BJ (cell line): ENCODE data around the gene CD300LG. TPM values are rescaled to one million over a fixed set of nuclear protein-coding genes. Genes with fewer than 3 reads are reported as not detected.

Experiments
- CTCF ChIA-PET: fragments of 350-600 bp; formaldehyde crosslinking; extraction: SDS; loops from one replicate; lab custom pipeline; 2021; ENCODE audit warnings: antibody characterized with exemption, inconsistent platforms; lab: Yijun Ruan, JAX
- POLR2A ChIA-PET: fragments of 300-600 bp; sonication (Branson Sonifier 250); formaldehyde crosslinking; extraction: SDS; loops from one replicate; lab custom pipeline; 2021; ENCODE audit warnings: antibody characterized with exemption; lab: Charles Lee
- DNase-seq: peaks from one replicate; pipeline ENCODE4 v3.0.0-alpha.2; 2011; ENCODE audit warnings: low read depth
- H3K27me3 ChIP-seq: 2 replicates; pipeline ENCODE4 v1.6.0; 2011; ENCODE audit warnings: low read length; ENCODE audit not compliant: control insufficient read depth, insufficient read depth
- H3K36me3 ChIP-seq: 2 replicates; pipeline ENCODE4 v1.5.1; 2011; ENCODE audit warnings: low read length; ENCODE audit not compliant: control insufficient read depth, insufficient read depth
- H3K4me3 ChIP-seq: 2 replicates; pipeline ENCODE4 v1.5.1; 2011; ENCODE audit warnings: low read depth, mild to moderate bottlenecking, control low read depth, low read length
- polyA plus RNA-seq: library from polyadenylated mRNA; depleted of rRNA; stranded (reverse); fragments of >200 nt; gene quantifications from 2 replicates; pipeline ENCODE4 v1.2.3, GENCODE V29; 2011
- TF ChIP-seq, protein P1 (sequence below): IDR thresholded peaks from 2 replicates; pipeline ENCODE4 v1.5.1; 2011; ENCODE audit warnings: low read depth, mild to moderate bottlenecking, control low read depth, inconsistent platforms, low read length, moderate library complexity; ENCODE audit not compliant: insufficient read depth

CD300LG gene
- polyA plus RNA-seq, 1 experiment: not detected

DNA sequence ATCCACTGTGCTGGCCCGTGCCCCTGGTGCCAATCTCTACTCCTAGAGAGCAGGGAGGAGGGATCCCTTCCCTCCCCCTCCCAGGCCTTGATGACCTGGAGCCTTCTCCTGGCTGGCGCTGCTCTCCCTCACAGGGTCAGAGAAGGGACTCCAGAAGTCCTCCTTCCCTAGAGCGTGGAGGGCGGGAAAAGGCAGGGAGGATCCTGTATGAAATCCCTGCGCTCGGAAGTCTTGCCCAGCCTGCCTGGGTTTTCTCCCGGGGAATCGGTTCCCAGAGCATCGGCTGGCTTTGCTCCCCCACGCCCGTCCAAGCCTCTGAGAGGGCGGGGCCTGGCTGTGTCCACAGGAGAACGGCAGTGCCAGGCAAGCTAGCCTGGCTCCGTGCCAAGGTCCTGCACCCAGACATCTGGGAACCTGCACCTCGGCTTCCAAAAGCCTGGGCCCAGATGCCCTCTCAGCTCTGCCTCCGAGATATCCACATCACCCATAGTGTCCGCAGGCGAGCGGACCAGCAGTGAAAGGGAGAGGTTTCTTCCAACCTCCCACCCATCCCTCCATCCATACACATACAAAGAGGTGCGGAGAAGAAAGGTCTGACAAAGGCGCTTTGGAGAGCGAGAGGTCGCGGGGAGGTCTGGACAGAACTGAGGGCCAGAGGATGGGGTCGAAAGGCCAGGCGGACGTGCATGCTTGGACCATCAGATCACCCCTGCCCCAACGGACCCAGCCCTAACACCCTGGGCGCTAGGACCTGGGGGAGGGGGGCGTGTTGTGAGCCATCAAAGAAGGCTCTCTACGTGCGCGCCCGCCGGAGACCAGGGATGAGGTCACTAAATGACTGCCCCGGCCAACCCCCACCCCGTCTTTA, 59.2 kb downstream of the CD300LG start:
- TF ChIP-seq, protein P1, sequence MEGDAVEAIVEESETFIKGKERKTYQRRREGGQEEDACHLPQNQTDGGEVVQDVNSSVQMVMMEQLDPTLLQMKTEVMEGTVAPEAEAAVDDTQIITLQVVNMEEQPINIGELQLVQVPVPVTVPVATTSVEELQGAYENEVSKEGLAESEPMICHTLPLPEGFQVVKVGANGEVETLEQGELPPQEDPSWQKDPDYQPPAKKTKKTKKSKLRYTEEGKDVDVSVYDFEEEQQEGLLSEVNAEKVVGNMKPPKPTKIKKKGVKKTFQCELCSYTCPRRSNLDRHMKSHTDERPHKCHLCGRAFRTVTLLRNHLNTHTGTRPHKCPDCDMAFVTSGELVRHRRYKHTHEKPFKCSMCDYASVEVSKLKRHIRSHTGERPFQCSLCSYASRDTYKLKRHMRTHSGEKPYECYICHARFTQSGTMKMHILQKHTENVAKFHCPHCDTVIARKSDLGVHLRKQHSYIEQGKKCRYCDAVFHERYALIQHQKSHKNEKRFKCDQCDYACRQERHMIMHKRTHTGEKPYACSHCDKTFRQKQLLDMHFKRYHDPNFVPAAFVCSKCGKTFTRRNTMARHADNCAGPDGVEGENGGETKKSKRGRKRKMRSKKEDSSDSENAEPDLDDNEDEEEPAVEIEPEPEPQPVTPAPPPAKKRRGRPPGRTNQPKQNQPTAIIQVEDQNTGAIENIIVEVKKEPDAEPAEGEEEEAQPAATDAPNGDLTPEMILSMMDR: no peak
- Histone ChIP-seq H3K4me3 (peak overlapping the region; percentile 51), H3K27me3 (peaks cover 4% of the 10 kb centered on the region), H3K36me3 (no peaks in the 10 kb centered on the region)
- ChIA-PET POLR2A (no interaction called here), CTCF (interaction anchor here (0.7 to 5.8 kb wide), 7 partner anchors 11 to 38 kb away, joined by 3 to 40 read pairs (median 3); no protein-coding TSS in a partner anchor)
- no peak for DNase-seq

DNA sequence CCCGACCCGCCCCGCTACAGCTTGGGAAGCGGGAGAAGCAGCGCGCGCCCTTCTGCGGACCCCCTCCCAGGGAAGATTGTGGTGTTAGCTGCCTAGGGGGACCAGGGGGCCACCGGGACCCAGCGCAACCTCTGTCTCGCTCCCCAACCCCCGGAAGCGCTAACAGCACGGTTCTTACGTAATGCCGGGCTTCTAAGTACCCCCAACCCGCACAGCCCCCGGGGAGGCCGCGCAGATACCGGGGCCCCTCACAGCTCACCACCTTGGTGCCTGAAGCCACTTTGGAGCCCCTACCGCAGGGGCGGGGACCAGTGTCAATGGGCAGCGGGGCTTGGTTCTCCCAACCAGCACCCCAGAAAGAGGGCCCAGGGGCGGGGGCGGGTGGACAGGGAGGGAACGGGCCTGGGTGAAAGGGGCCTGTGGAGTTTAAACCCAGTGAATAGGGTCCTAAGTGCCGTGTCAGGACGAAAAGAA, 60.0 kb downstream of the CD300LG start:
- H3K4me3 ChIP-seq: peak overlapping the region; percentile 51
- peaks cover 4% of the 10 kb centered on the region for H3K27me3 ChIP-seq
- TF ChIP-seq, protein P1: no peak
- no peaks in the 10 kb centered on the region for H3K36me3 ChIP-seq
- ChIA-PET CTCF (interaction anchor here (0.8 to 5.8 kb wide), 8 partner anchors 11 to 132 kb away, joined by 3 to 40 read pairs (median 4); no protein-coding TSS in a partner anchor), POLR2A (no interaction called here)
- DNase-seq: no peak

DNA sequence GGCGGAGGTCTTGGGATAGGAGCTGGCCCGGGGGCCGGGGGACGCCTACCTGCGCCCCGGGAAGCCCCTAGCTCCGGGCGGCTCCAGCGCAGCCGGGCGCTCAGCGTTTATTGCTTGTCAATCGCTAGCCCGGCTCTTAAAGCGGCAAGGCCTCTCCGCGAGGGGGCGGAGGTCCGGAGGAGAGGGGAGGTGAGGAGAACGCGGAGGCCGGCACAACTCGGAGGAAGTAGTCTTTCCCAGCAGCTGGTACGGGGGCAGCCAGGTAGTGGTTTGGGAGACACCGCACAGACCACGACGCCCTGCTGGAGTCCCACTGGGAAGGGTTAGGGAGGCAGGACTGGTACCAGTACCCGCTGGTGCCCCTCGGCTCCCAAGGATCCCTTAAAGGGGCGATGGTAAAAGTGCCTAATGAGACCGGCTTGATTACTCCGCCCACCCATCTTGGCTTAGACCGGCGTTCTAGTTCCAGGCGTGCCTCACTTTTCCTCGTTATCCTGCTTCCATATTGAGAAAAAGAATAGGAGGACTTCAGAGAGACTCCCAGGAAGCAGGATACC, 60.5 kb downstream of the CD300LG start, which contains the start of gene MPP2:
MPP2 (minus strand) TSS at position 112 of the 557 bp plus-strand sequence. CDS start 3,076 bp downstream, outside the sequence.
- TF ChIP-seq, protein P1: peak; percentile 41; the same call in 1 of the 2 replicates
- Histone ChIP-seq H3K36me3 (no peaks in the 10 kb centered on the region), H3K27me3 (peaks cover 4% of the 10 kb centered on the region), H3K4me3 (peak within 1 kb of the TSS; percentile 51)
- no peak for DNase-seq
- CTCF ChIA-PET: interaction anchor here (0.7 to 5.8 kb wide), 10 partner anchors 10 to 265 kb away, joined by 3 to 40 read pairs (median 4); no protein-coding TSS in a partner anchor
- POLR2A ChIA-PET: no interaction called here

DNA sequence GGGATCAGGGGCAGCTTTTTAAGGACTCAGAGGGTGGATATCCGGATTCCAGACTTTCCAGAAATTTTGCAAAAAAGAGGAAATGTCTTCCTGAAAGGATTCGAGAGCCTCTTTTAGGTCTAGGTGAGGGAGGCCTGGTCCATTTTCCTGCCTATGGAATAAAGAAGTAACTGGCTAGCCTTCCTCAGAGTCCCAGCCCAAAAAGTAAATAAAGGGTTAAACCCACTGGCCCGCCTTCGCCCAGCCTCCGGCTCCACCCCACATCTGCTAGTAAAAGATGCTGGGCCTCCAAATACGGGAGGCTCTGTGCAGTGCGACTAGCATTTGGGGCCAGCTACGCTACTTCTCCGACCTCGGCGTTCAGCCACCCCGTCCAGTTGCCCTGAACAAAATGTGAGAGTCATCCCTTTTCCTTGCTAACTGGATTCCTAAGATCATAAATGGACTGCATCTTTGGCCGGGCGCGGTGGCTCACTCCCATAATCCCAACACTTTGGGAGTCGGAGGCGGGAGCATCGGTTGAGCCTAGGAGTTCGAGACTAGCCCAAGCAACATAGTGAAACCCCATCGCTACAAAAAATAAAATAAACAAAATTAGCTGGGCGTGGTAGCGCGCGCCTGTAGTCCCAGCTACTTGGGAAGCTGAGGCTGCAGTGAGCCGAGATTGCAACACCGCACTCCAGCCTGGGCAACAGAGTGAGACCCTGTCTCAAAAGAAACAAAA, 61.2 kb downstream of the CD300LG start:
- H3K4me3 ChIP-seq: peak overlapping the region; percentile 51; the same call in 1 of the 2 replicates
- CTCF ChIA-PET: interaction anchor here (0.6 to 5.8 kb wide), 13 partner anchors 10 to 264 kb away, joined by 3 to 48 read pairs (median 4); no protein-coding TSS in a partner anchor
- TF ChIP-seq, protein P1: no peak
- H3K27me3 ChIP-seq: peaks cover 4% of the 10 kb centered on the region
- POLR2A ChIA-PET: no interaction called here
- peak; percentile 23 for DNase-seq
- no peaks in the 10 kb centered on the region for H3K36me3 ChIP-seq
